Forelimb muscle (tissue), 1 donor: Measurements from ENCODE around the gene NDUFB8. TPM values are rescaled to one million over a fixed set of nuclear protein-coding genes. Genes with fewer than 3 reads are reported as not detected.

Experiments used
- DNase-seq: peaks from one replicate; pipeline ENCODE4 v3.0.0-alpha.2; 2013; ENCODE audit warnings: low read depth
- polyA plus RNA-seq: library from polyadenylated mRNA; unstranded; fragments of 120-200 nt; gene quantifications from one replicate; pipeline ENCODE4 v1.2.1, GENCODE V29; 2013; ENCODE audit not compliant: insufficient read length

NDUFB8 gene
- polyA plus RNA-seq, 1 donor = 118 TPM

GRCh38 chr10:100507357-100507732 is 22.3 kb downstream of the NDUFB8 start:
- DNase-seq = no peak

- DNase-seq = no peak
These were observed 22.9 kb downstream of the NDUFB8 start for GRCh38 chr10:100506596-100507356.

- DNase-seq = no peak
These were observed 24.5 kb downstream of the NDUFB8 start for GRCh38 chr10:100505164-100505563.

- no peak for DNase-seq
These were observed 25.6 kb downstream of the NDUFB8 start for GRCh38 chr10:100504096-100504495.

GRCh38 chr10:100502926-100503494 is 26.7 kb downstream of the NDUFB8 start:
- no peak for DNase-seq

- no peak for DNase-seq
These were observed 28.2 kb downstream of the NDUFB8 start for GRCh38 chr10:100501423-100501822.

- no peak for DNase-seq
These were observed 31.6 kb downstream of the NDUFB8 start for GRCh38 chr10:100498059-100498458.

GRCh38 chr10:100496567-100496966 is 33.1 kb downstream of the NDUFB8 start:
- DNase-seq = no peak

GRCh38 chr10:100490531-100490930 is 39.1 kb downstream of the NDUFB8 start:
- DNase-seq = no peak

- DNase-seq = no peak
These were observed 40.3 kb downstream of the NDUFB8 start for GRCh38 chr10:100489396-100489795.

GRCh38 chr10:100487529-100487928 is 42.1 kb downstream of the NDUFB8 start:
- DNase-seq = no peak

- no peak for DNase-seq
These were observed 43.7 kb downstream of the NDUFB8 start for GRCh38 chr10:100485801-100486495.

- no peak for DNase-seq
These were observed 44.3 kb downstream of the NDUFB8 start for GRCh38 chr10:100485366-100485765.

GRCh38 chr10:100483876-100484666 is 45.6 kb downstream of the NDUFB8 start:
- no peak for DNase-seq

GRCh38 chr10:100482834-100483185 is 46.9 kb downstream of the NDUFB8 start:
- DNase-seq = no peak

GRCh38 chr10:100482181-100482833 is 47.4 kb downstream of the NDUFB8 start:
- peak; percentile 28 for DNase-seq

GRCh38 chr10:100481462-100482081 is 48.1 kb downstream of the NDUFB8 start:
- DNase-seq = peak; percentile 61

- DNase-seq = no peak
These were observed 49.7 kb downstream of the NDUFB8 start for GRCh38 chr10:100480002-100480401.

- DNase-seq = no peak
These were observed 50.6 kb downstream of the NDUFB8 start for GRCh38 chr10:100479037-100479436.

- DNase-seq = no peak
These were observed 51.7 kb downstream of the NDUFB8 start for GRCh38 chr10:100477970-100478369.
